Neural crest cell (in vitro differentiated cells): ENCODE data around the gene PPP1R16B. TPM values are rescaled to one million over a fixed set of nuclear protein-coding genes. Genes with fewer than 3 reads are reported as not detected.

Source experiments
- DNase-seq: peaks from one replicate; pipeline ENCODE4 v3.0.0; 2021; ENCODE audit warnings: low read depth, mixed read lengths, low spot score
- H3K27ac Mint-ChIP-seq: one replicate; pipeline ENCODE4 v1.8.0; 2021; ENCODE audit warnings: mild to moderate bottlenecking, mixed read lengths; ENCODE audit not compliant: unreplicated experiment
- H3K27me3 Mint-ChIP-seq: 2 replicates; pipeline ENCODE4 v1.8.0; 2021; ENCODE audit warnings: low read depth, mild to moderate bottlenecking, mixed read lengths
- H3K36me3 Mint-ChIP-seq: 2 replicates; pipeline ENCODE4 v1.8.0; 2021; ENCODE audit warnings: low read depth, mild to moderate bottlenecking, mixed read lengths
- H3K4me1 Mint-ChIP-seq: 2 replicates; pipeline ENCODE4 v1.8.0; 2021; ENCODE audit warnings: mixed read lengths
- H3K4me3 Mint-ChIP-seq: one replicate; pipeline ENCODE4 v1.8.0; 2021; ENCODE audit warnings: mild to moderate bottlenecking, mixed read lengths
- H3K9me3 Mint-ChIP-seq: 2 replicates; pipeline ENCODE4 v1.8.0; 2021; ENCODE audit warnings: mixed read lengths
- CTCF ChIP-seq: fragments of 200-600 bp; sonication (generic); conservative IDR thresholded peaks from 2 replicates; pipeline ENCODE4 v1.5.0; 2021; ENCODE audit warnings: antibody characterized with exemption, mild to moderate bottlenecking
- total RNA-seq: library from RNA; stranded (reverse); gene quantifications from 2 replicates; pipeline ENCODE4 v1.2.1, GENCODE V29; 2021

PPP1R16B gene
- total RNA-seq, 1 donor from 2014 or later = 0.30 TPM

GRCh38 chr20:38833857-38834164 is 28.3 kb downstream of the PPP1R16B start:
- Mint-ChIP-seq H3K27me3 (no peaks in the 10 kb centered on the region), H3K4me1 (no peaks in the 10 kb centered on the region), H3K9me3 (no peaks in the 10 kb centered on the region), H3K27ac (no peak overlapping the region), H3K36me3 (no peaks in the 10 kb centered on the region), H3K4me3 (no peak overlapping the region)
- DNase-seq = no peak
- TF ChIP-seq CTCF = no peak

- no peak overlapping the region for H3K4me3 Mint-ChIP-seq
- no peak for DNase-seq
Observed at GRCh38 chr20:38834868-38835267, 29.4 kb downstream of the PPP1R16B start.

GRCh38 chr20:38835792-38836191 is 30.3 kb downstream of the PPP1R16B start:
- DNase-seq = no peak
- no peaks in the 10 kb centered on the region for H3K36me3 Mint-ChIP-seq
- no peaks in the 10 kb centered on the region for H3K9me3 Mint-ChIP-seq
- no peak for TF ChIP-seq CTCF
- no peak overlapping the region for H3K4me3 Mint-ChIP-seq
- H3K27me3 Mint-ChIP-seq = peaks cover 5% of the 10 kb centered on the region
- no peak overlapping the region for H3K27ac Mint-ChIP-seq
- no peaks in the 10 kb centered on the region for H3K4me1 Mint-ChIP-seq

More at GRCh38 chr20:38834868-38835267, 29.4 kb downstream of the PPP1R16B start:
- Mint-ChIP-seq H3K27ac (no peak overlapping the region), H3K9me3 (no peaks in the 10 kb centered on the region), H3K36me3 (no peaks in the 10 kb centered on the region), H3K4me1 (no peaks in the 10 kb centered on the region), H3K27me3 (no peaks in the 10 kb centered on the region)
- TF ChIP-seq CTCF = no peak

GRCh38 chr20:38836991-38837390 is 31.5 kb downstream of the PPP1R16B start:
- H3K27me3 Mint-ChIP-seq = peaks cover 5% of the 10 kb centered on the region

GRCh38 chr20:38838326-38838725 is 32.8 kb downstream of the PPP1R16B start:
- Mint-ChIP-seq H3K4me1 (no peaks in the 10 kb centered on the region), H3K9me3 (no peaks in the 10 kb centered on the region), H3K27ac (no peak overlapping the region), H3K4me3 (no peak overlapping the region), H3K27me3 (peaks cover 5% of the 10 kb centered on the region), H3K36me3 (no peaks in the 10 kb centered on the region)
- TF ChIP-seq CTCF = no peak
- DNase-seq = no peak

More at GRCh38 chr20:38836991-38837390, 31.5 kb downstream of the PPP1R16B start:
- no peaks in the 10 kb centered on the region for H3K36me3 Mint-ChIP-seq
- H3K27ac Mint-ChIP-seq = no peak overlapping the region
- no peak for DNase-seq
- H3K4me3 Mint-ChIP-seq = no peak overlapping the region
- no peak for TF ChIP-seq CTCF
- H3K4me1 Mint-ChIP-seq = no peaks in the 10 kb centered on the region
- no peaks in the 10 kb centered on the region for H3K9me3 Mint-ChIP-seq

- no peak for TF ChIP-seq CTCF
- Mint-ChIP-seq H3K9me3 (no peaks in the 10 kb centered on the region), H3K4me3 (no peak overlapping the region), H3K27ac (no peak overlapping the region), H3K36me3 (no peaks in the 10 kb centered on the region), H3K27me3 (peaks cover 7% of the 10 kb centered on the region), H3K4me1 (no peaks in the 10 kb centered on the region)
- DNase-seq = no peak
Observed at GRCh38 chr20:38839563-38839962, 34.1 kb downstream of the PPP1R16B start.
